Smooth muscle cell (in vitro differentiated cells): Measurements from ENCODE around the gene RPS6KC1. TPM values are rescaled to one million over a fixed set of nuclear protein-coding genes. Genes with fewer than 3 reads are reported as not detected.

Source experiments
- DNase-seq: peaks from one replicate; lab custom pipeline; 2025; ENCODE audit not compliant: unreplicated experiment; lab: John Stamatoyannopoulos, UW
- H2AFZ ChIP-seq: fragments of 200-600 bp; sonication (generic); 2 replicates; pipeline ENCODE4 v1.6.0; 2016; ENCODE audit warnings: antibody characterized with exemption, low read depth, mild to moderate bottlenecking
- H3F3A ChIP-seq: fragments of 200-600 bp; sonication (generic); 2 replicates; pipeline ENCODE4 v1.6.0; 2017; ENCODE audit warnings: antibody characterized with exemption, low read depth
- H3K27ac ChIP-seq: fragments of 200-600 bp; sonication (generic); 2 replicates; pipeline ENCODE4 v1.5.1; 2016; ENCODE audit warnings: low read depth, mild to moderate bottlenecking
- H3K27me3 ChIP-seq: fragments of 200-600 bp; sonication (generic); 2 replicates; pipeline ENCODE4 v1.6.1; 2016; ENCODE audit warnings: low read depth, mild to moderate bottlenecking
- H3K36me3 ChIP-seq: fragments of 200-600 bp; sonication (generic); 2 replicates; pipeline ENCODE4 v1.5.1; 2016; ENCODE audit warnings: low read depth
- H3K4me1 ChIP-seq: fragments of 200-600 bp; sonication (generic); 2 replicates; pipeline ENCODE4 v1.5.1; 2016; ENCODE audit warnings: low read depth
- H3K4me2 ChIP-seq: fragments of 200-600 bp; sonication (generic); 2 replicates; pipeline ENCODE4 v1.6.0; 2016; ENCODE audit warnings: mild to moderate bottlenecking
- H3K4me3 ChIP-seq: fragments of 200-600 bp; sonication (generic); 2 replicates; pipeline ENCODE4 v1.5.1; 2016; ENCODE audit warnings: mild to moderate bottlenecking
- H3K79me2 ChIP-seq: fragments of 200-600 bp; sonication (generic); 2 replicates; pipeline ENCODE4 v1.6.0; 2016; ENCODE audit warnings: low read depth, mild to moderate bottlenecking
- H3K9ac ChIP-seq: fragments of 200-600 bp; sonication (generic); 2 replicates; pipeline ENCODE4 v1.6.0; 2016; ENCODE audit warnings: low read depth
- H3K9me3 ChIP-seq: fragments of 200-600 bp; sonication (generic); replicated peaks from 2 replicates; pipeline ENCODE4 v1.5.1; 2016; ENCODE audit warnings: low read depth
- H4K20me1 ChIP-seq: fragments of 200-600 bp; sonication (generic); 2 replicates; pipeline ENCODE4 v1.6.0; 2016; ENCODE audit warnings: low read depth
- WGBS: methylation state at CpG from one replicate; pipeline ENCODE4 v1.1.7; 2016; ENCODE audit warnings: low lambda C conversion rate; 5-methylcytosine and 5-hydroxymethylcytosine counted together
- polyA plus RNA-seq: library from polyadenylated mRNA; unstranded; fragments of >200 nt; fragmentation: Nextera tagmentation; extraction: Ambion mirVana; gene quantifications from 2 replicates; pipeline ENCODE4 v1.2.1, GENCODE V29; 2016
- total RNA-seq: library from RNA; depleted of rRNA; stranded (reverse); fragments of >200 nt; gene quantifications from 2 replicates; pipeline ENCODE4 v1.2.3, GENCODE V29; 2014
- TF ChIP-seq, protein P1 (sequence below): fragments of 200-600 bp; sonication (generic); IDR thresholded peaks from 2 replicates; pipeline ENCODE4 v1.5.1; 2017; ENCODE audit warnings: borderline replicate concordance, mild to moderate bottlenecking, antibody characterized with exemption; ENCODE audit not compliant: insufficient read depth, poor library complexity, severe bottlenecking

Gene RPS6KC1
- total and polyA plus RNA-seq, 2 experiments from 2014 or later, result 17.6 to 30.8 TPM

DNA sequence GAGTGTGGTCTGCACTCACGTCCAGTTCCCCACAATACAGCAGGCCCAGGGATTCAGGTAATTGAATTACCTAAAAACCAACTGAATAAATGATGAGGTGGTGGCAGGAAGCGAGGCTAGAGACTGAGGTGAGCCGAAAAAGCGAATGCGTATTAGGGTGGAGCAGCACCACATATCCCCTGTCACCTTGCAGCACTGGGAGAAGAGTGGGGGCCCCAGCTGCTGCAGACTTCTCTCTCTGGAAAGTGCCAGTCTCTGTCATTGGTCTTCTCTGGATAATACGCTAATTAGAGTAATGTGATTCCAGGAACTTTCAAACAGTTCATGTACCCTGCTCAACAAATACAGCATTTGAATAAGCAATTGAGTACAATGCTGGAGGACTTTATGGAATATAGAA lies 199.0 kb downstream of the RPS6KC1 start:
- H3K9ac ChIP-seq, result no peak overlapping the region
- H3K4me2 ChIP-seq, result no peak overlapping the region
- H3K9me3 ChIP-seq, result no peaks in the 10 kb centered on the region
- no peak overlapping the region for H3K27ac ChIP-seq
- no peaks in the 10 kb centered on the region for H3K36me3 ChIP-seq
- no peaks in the 10 kb centered on the region for H3K4me1 ChIP-seq
- H3F3A ChIP-seq, result no peaks in the 10 kb centered on the region
- H3K79me2 ChIP-seq, result no peaks in the 10 kb centered on the region
- TF ChIP-seq, protein P1, sequence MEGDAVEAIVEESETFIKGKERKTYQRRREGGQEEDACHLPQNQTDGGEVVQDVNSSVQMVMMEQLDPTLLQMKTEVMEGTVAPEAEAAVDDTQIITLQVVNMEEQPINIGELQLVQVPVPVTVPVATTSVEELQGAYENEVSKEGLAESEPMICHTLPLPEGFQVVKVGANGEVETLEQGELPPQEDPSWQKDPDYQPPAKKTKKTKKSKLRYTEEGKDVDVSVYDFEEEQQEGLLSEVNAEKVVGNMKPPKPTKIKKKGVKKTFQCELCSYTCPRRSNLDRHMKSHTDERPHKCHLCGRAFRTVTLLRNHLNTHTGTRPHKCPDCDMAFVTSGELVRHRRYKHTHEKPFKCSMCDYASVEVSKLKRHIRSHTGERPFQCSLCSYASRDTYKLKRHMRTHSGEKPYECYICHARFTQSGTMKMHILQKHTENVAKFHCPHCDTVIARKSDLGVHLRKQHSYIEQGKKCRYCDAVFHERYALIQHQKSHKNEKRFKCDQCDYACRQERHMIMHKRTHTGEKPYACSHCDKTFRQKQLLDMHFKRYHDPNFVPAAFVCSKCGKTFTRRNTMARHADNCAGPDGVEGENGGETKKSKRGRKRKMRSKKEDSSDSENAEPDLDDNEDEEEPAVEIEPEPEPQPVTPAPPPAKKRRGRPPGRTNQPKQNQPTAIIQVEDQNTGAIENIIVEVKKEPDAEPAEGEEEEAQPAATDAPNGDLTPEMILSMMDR, result no peak
- WGBS, result 99% methylated on average over 6 of the region's 6 CpGs
- no peak overlapping the region for H2AFZ ChIP-seq
- no peaks in the 10 kb centered on the region for H3K27me3 ChIP-seq
- H3K4me3 ChIP-seq, result no peak overlapping the region
- H4K20me1 ChIP-seq, result no peaks in the 10 kb centered on the region
- DNase-seq, result no peak

GRCh38 chr1:213250446-213250845 lies 199.4 kb downstream of the RPS6KC1 start:
- no peak overlapping the region for H3K9ac ChIP-seq
- 98% methylated on average over 3 of the region's 3 CpGs for WGBS

DNA sequence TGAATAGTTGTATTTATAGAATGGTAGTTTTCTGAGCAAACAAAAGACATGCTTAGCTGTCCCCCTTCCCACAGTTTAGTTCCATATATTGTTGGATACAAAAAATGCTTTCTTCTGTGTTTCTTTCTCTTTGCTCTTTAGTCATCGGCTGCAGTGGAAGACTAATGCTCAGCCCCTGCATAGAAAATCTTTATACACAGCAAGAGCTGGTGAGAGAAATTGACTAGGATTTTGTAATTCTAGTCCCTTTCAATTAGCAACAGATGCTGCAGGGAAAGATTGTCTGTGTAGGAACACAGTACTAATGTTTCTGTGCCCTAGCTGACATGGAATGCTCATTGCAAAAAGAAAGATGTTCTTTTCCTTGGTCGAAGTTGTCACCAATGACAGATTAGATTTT lies 200.9 kb downstream of the RPS6KC1 start:
- 76% methylated on average over 2 of the region's 2 CpGs for WGBS
- Histone ChIP-seq H3K9me3 (no peaks in the 10 kb centered on the region), H3K4me3 (no peak overlapping the region), H3F3A (no peaks in the 10 kb centered on the region), H3K27me3 (no peaks in the 10 kb centered on the region), H3K36me3 (no peaks in the 10 kb centered on the region), H3K4me2 (no peak overlapping the region), H3K79me2 (no peaks in the 10 kb centered on the region), H3K9ac (no peak overlapping the region), H4K20me1 (no peaks in the 10 kb centered on the region), H2AFZ (no peak overlapping the region), H3K27ac (no peak overlapping the region), H3K4me1 (no peaks in the 10 kb centered on the region)
- TF ChIP-seq, protein P1, result no peak
- DNase-seq, result no peak

More at GRCh38 chr1:213250446-213250845, 199.4 kb downstream of the RPS6KC1 start:
- Histone ChIP-seq H3K79me2 (no peaks in the 10 kb centered on the region), H3K27ac (no peak overlapping the region), H3K4me2 (no peak overlapping the region), H3K4me3 (no peak overlapping the region), H2AFZ (no peak overlapping the region), H3F3A (no peaks in the 10 kb centered on the region), H3K4me1 (no peaks in the 10 kb centered on the region), H3K27me3 (no peaks in the 10 kb centered on the region), H3K9me3 (no peaks in the 10 kb centered on the region), H4K20me1 (no peaks in the 10 kb centered on the region), H3K36me3 (no peaks in the 10 kb centered on the region)
- DNase-seq, result no peak
- TF ChIP-seq, protein P1, result no peak

DNA sequence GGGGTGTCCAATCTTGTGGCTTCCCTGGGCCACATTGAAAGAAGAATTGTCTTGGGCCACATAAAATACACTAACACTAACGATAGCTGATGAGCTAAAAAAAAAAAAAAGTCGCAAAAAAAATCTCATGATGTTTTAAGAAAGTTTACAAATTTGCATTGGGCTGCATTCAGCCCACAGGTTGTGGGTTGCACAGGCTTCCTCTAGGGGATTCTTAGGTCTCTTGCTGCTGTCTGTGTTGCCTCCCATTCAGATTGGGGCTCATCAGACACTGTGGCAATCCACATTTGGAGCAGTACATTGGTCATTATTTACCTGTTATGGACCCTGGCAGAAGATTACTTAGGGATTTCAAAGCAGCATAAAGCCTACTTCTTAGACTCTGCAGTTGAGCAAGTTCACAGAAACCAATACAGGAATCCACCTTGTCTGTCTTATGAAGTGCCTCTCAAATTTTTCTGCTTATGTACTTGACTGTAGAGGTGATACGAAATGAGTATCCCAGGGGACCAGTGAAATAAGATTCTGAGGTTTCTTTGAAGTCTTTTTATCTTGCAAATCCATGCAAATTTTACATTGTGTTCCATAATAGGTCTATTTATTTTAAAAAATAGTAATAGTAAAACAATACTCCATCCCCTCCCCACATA lies 205.5 kb downstream of the RPS6KC1 start:
- H3K79me2 ChIP-seq, result no peaks in the 10 kb centered on the region
- no peaks in the 10 kb centered on the region for H3K27me3 ChIP-seq
- H3K4me1 ChIP-seq, result peaks cover 4% of the 10 kb centered on the region
- 91% methylated on average over 3 of the region's 3 CpGs for WGBS
- no peaks in the 10 kb centered on the region for H3F3A ChIP-seq
- H3K27ac ChIP-seq, result no peak overlapping the region
- no peaks in the 10 kb centered on the region for H3K36me3 ChIP-seq
- H3K4me2 ChIP-seq, result no peak overlapping the region
- H2AFZ ChIP-seq, result no peak overlapping the region
- TF ChIP-seq, protein P1, result no peak
- no peak overlapping the region for H3K4me3 ChIP-seq
- H4K20me1 ChIP-seq, result no peaks in the 10 kb centered on the region
- no peak for DNase-seq
- H3K9ac ChIP-seq, result no peak overlapping the region
- no peaks in the 10 kb centered on the region for H3K9me3 ChIP-seq
